ENCODE data around the gene PTPRM.

The PTPRM gene

GRCh38 chr18:8264116-8264515 lies 697.0 kb downstream of the PTPRM start:
- DNase-seq (ENCODE audit: low read depth in 2 of 2), result no peak
- TF ChIP-seq, protein P1, sequence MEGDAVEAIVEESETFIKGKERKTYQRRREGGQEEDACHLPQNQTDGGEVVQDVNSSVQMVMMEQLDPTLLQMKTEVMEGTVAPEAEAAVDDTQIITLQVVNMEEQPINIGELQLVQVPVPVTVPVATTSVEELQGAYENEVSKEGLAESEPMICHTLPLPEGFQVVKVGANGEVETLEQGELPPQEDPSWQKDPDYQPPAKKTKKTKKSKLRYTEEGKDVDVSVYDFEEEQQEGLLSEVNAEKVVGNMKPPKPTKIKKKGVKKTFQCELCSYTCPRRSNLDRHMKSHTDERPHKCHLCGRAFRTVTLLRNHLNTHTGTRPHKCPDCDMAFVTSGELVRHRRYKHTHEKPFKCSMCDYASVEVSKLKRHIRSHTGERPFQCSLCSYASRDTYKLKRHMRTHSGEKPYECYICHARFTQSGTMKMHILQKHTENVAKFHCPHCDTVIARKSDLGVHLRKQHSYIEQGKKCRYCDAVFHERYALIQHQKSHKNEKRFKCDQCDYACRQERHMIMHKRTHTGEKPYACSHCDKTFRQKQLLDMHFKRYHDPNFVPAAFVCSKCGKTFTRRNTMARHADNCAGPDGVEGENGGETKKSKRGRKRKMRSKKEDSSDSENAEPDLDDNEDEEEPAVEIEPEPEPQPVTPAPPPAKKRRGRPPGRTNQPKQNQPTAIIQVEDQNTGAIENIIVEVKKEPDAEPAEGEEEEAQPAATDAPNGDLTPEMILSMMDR (IDR thresholded peaks at IDR 0.05; ENCODE audit: low read depth, low read length), result no peak
- H3K4me3 ChIP-seq (replicated peaks in 1 of 2; ENCODE audit: low read depth in 2 of 2, low read length in 2 of 2), result no peak overlapping the region

DNA sequence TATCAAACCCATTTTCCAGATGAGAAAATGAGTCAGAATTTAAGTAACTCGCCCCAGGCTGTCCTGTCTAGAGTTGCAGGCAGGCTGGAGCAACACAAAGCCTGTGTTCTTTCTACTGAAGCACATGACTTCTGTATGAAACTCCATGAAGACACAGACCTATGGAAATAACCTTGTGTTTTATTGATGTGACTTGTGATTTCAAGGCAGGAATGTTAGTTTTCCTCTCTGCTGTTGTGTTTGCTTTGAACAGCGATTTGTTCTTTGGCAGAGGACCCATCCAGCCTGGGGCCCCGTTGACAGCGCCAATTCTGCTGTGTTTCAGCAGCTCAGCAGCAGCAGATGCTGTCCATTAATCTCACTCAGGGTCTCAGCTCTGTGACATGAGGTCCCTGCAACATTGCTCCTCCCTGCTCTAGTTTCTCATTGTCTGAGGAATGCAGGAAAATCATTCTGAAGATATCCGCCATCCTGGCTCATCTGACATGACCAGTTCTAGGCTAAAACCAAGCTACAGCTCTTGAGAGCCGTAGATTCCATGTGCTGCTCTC lies 697.8 kb downstream of the PTPRM start:
- peak in 1 of 2 donors; percentile 43 for DNase-seq (ENCODE audit: low read depth in 2 of 2)
- TF ChIP-seq, protein P1 (IDR thresholded peaks at IDR 0.05; ENCODE audit: low read depth, low read length), result no peak
- no peak overlapping the region for H3K4me3 ChIP-seq (replicated peaks in 1 of 2; ENCODE audit: low read depth in 2 of 2, low read length in 2 of 2)

- H3K4me3 ChIP-seq (replicated peaks in 1 of 2; ENCODE audit: low read depth in 2 of 2, low read length in 2 of 2), result no peak overlapping the region
- DNase-seq (ENCODE audit: low read depth in 2 of 2), result no peak
- TF ChIP-seq, protein P1 (IDR thresholded peaks at IDR 0.05; ENCODE audit: low read depth, low read length), result no peak
Measured at GRCh38 chr18:8272254-8272653, 705.1 kb downstream of the PTPRM start.

- TF ChIP-seq, protein P1 (IDR thresholded peaks at IDR 0.05; ENCODE audit: low read depth, low read length), result no peak
- H3K4me3 ChIP-seq (replicated peaks in 1 of 2; ENCODE audit: low read depth in 2 of 2, low read length in 2 of 2), result no peak overlapping the region
- DNase-seq (ENCODE audit: low read depth in 2 of 2), result no peak
Measured at GRCh38 chr18:8274370-8274769, 707.3 kb downstream of the PTPRM start.

GRCh38 chr18:8276406-8276805 lies 709.3 kb downstream of the PTPRM start:
- no peak for DNase-seq (ENCODE audit: low read depth in 2 of 2)
- TF ChIP-seq, protein P1 (IDR thresholded peaks at IDR 0.05; ENCODE audit: low read depth, low read length), result no peak
- no peak overlapping the region for H3K4me3 ChIP-seq (replicated peaks in 1 of 2; ENCODE audit: low read depth in 2 of 2, low read length in 2 of 2)

DNA sequence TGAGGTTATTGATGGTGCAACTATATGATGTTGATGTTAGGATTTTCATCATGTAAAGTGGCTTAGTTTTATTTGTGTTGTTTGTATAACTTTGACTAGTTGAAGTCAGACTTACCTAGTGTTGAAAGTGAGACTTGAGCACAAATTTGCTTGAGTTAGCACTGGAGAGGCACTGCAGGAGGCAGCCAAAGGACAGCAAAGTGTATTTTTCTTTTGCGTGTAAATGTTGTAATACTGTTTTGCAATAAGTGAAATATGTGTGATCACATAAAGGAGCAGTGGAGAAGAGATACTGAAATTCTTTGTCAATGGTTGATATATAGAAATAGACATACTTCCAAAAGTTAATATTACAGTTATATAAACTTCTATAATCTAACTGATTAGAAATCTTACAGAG lies 710.2 kb downstream of the PTPRM start:
- peak; percentile 25 to 33 for DNase-seq (ENCODE audit: low read depth in 2 of 2)
- TF ChIP-seq, protein P1 (IDR thresholded peaks at IDR 0.05; ENCODE audit: low read depth, low read length), result no peak
- H3K4me3 ChIP-seq (replicated peaks in 1 of 2; ENCODE audit: low read depth in 2 of 2, low read length in 2 of 2), result no peak overlapping the region

DNA sequence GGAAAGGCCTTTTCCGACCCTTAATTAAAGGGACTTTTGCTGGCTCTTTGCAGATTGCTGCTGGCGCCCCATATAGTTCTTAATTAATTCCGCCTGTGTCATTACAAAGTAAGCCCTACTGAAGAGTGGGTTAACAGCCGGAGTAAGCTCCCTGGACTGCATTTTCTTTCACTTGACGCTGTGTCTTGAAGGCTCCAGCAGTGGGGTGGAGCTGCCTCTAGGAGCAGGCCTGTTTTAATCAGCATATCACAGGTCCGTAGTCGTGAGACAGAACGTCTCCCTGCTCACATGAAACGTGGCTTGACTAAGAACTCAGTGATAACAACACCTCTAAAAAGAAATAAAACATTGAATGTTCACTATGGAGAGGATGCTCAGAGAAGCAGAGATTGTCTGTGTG lies 712.2 kb downstream of the PTPRM start:
- no peak for DNase-seq (ENCODE audit: low read depth in 2 of 2)
- no peak overlapping the region for H3K4me3 ChIP-seq (replicated peaks in 1 of 2; ENCODE audit: low read depth in 2 of 2, low read length in 2 of 2)
- TF ChIP-seq, protein P1 (IDR thresholded peaks at IDR 0.05; ENCODE audit: low read depth, low read length), result no peak
